Activated CD4-positive, alpha-beta T cell treated with anti-CD3 and anti-CD28 coated beads, Interleukin-2, amount 50 U/mL, for 4 hours (primary cell): Measurements from ENCODE around the gene RBM25.
A peak's percentile ranks its signal among the peaks of the same experiment; 100 is the strongest.
"Not testable (repeated sequence)": the region's sequence is repeated elsewhere in the genome, so short reads cannot be mapped to it uniquely, and the experiment has no call there.

Experiments used
- DNase-seq, 2 experiments: peaks; one replicate each; pipeline ENCODE4 v3.0.0-alpha.2; 2020

The RBM25 gene

DNA sequence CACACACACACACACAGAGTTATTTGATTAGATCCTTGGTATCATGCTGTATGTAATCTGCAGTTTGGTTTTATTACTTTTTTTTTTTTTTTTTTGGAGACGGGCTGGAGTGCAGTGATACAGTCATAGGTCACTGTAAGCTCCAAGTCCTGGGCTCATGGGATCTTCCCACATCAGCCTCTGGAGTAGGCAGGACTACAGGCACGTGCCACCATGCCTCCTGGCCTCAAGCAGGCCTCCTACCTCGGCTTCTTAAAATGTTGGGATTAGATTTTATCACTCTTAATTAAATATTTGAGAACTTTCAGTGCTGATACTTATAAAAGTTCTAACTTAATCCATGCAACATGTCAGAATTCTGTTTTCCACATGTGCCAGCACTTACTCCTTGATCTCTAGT lies 46.7 kb downstream of the RBM25 start:
- DNase-seq = no peak

GRCh38 chr14:73105727-73106126 lies 47.4 kb downstream of the RBM25 start:
- DNase-seq = no peak

DNA sequence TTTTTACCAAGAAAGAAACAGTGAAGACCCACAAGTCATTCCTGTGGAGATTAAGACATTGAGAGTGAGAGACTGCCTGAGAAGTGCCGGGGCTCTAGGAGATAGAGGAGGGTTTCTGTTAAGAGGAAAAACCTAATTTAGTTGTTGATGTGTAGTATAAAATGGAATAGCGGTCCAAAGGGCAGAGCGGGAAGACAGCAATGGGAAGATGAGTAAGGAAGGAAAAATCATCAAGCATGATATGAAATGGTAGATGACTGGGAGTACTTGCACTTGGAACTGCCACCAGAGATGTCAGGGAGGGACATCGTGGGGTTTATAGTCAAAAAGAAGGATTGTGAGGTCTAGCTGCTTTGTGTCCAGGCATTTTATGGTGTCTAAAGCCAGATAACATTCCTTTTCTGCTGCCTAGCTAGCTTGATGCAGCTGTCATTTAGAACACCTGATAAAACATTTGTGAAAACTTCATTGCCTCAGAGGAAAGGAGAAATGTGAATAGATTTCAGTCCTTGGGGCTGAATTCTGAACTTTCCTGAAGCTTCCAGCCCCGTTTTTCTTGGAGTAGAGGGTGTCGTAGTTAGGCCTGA lies 57.8 kb downstream of the RBM25 start:
- DNase-seq = no peak

DNA sequence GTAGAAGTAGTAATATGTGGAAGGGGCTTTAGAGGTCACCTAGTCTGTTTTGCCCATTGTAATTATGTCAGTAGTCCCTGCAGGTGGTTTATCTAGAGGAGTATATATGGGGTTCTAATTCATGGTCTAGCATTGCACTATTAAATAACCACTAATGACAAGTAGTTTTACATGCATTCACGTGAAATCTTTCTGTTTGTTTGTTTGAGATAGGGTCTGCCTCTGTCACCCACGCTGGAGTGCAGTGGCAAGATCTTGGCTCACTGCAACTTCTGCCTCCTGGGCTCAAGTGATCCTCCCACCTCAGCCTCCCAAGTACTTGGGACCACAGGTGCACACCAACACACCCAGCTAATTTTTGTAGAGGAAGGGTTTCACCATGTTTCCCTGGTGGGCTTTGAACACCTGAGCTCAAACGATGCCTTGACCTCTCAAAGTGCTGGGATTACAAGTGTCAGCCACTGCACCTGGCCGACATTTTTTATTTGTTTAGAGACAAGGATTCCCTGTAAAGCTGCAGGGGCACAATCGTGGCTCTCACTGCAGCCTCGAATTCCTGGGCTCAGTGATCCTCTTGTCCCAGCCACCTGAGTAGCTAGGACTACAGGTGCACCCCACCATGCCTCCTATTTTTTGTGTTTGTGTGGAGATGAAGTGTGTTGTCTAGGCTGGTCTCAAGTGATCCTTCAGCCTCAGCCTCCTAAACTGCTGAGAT lies 66.0 kb downstream of the RBM25 start:
- DNase-seq = no peak

GRCh38 chr14:73125169-73125588 lies 66.8 kb downstream of the RBM25 start:
- DNase-seq = no peak

- DNase-seq = no peak
Measured at GRCh38 chr14:73125746-73126145, 67.4 kb downstream of the RBM25 start.

- no peak for DNase-seq
Measured at GRCh38 chr14:73133795-73134194, 75.5 kb downstream of the RBM25 start.

- no peak for DNase-seq
Measured at GRCh38 chr14:73136085-73136386, 77.7 kb downstream of the RBM25 start.

GRCh38 chr14:73136387-73137225 lies 78.3 kb downstream of the RBM25 start, which contains the start of gene PSEN1:
TSS of gene PSEN1 (plus strand) at chr14:73136507. CDS start at chr14:73148020, 11,513 bp downstream.
- peak; percentile 98 to 99 for DNase-seq

DNA sequence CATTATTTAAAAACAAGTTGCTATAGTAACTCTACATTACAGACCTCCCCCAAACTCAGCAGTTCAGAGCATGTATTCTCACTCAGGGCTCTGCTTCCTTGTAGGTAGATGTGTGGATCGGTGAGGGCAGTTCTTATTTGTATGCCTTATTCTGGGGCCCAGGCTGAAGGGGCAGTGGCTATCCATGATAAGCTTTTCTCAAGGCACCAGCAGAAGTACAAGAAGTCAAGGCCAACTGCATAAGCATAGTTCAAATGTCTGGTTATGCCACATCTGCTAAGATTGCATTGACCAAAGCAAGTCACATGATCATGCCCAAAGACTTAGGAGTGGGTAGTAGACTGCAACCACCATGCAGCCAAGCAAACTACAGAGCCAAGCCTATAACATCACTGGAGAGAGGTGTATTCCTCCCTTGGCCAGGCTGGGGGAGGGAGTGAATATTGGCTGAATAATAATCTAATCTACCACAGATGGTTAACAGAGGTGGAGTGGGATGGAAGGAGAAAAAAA lies 82.5 kb downstream of the RBM25 start:
- no peak for DNase-seq

DNA sequence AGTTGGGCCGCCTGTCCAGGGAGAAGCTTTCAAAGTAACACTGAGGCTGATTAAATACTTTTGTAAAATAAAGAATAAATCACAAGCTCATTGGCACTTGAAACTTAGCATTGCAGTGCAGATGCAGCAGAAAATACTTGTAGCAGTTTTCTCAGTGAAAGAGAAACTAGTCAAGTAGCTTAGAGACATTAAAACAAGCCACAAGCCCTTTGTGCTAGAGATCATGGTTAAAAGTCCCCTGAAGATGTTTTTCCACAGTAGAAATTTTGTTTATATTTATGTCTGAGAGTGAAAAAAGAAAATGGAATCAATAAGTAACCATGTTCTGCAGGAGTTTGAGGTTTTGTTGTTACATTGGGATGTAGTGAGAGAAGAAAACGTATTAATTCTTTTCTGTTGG lies 83.9 kb downstream of the RBM25 start:
- DNase-seq = no peak

GRCh38 chr14:73143003-73143402 lies 84.7 kb downstream of the RBM25 start:
- DNase-seq = no peak

- no peak for DNase-seq
Measured at GRCh38 chr14:73143617-73144016, 85.3 kb downstream of the RBM25 start.

DNA sequence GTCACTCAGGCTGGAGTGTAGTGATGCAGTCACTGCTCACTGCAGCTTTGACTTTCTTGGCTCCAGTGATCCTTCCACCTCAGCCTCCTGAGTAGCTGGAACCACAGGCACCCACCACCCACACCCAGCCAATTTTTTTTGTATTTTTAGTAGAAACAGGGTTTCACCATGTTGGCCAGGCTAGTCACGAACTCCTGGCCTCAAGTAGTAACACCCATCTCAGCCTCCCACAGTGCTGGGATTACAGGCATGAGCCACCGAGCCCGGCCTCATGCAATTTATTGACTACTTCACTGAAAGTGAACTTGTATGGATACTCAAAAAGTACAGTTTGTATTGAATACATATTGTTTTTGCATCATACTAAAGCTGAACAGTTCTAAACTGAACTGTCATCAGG lies 87.0 kb downstream of the RBM25 start:
- no peak for DNase-seq

- DNase-seq = no peak
Measured at GRCh38 chr14:73146111-73146510, 87.8 kb downstream of the RBM25 start.

DNA sequence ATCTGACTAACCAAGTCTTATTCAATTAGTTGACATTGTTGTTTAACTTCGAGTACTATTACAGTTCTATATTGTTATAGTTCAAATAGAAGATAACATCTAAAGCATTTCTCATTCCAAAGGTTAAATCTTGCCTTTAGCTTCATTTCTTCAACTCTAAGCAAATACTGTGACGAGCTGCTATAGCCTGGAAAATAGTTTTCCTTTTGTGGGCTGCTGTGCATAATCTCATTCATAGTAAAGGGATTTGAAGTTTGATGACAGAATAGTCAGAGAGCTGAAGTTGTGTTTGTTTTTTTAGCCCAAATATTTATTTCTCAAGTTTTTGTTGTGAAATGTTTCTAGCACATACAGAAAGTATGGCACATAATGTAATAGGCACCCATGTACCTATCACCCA lies 91.4 kb downstream of the RBM25 start:
- DNase-seq = no peak

- no peak for DNase-seq
Measured at GRCh38 chr14:73153272-73153671, 94.9 kb downstream of the RBM25 start.

GRCh38 chr14:73162251-73162650 lies 103.9 kb downstream of the RBM25 start:
- no peak for DNase-seq

DNA sequence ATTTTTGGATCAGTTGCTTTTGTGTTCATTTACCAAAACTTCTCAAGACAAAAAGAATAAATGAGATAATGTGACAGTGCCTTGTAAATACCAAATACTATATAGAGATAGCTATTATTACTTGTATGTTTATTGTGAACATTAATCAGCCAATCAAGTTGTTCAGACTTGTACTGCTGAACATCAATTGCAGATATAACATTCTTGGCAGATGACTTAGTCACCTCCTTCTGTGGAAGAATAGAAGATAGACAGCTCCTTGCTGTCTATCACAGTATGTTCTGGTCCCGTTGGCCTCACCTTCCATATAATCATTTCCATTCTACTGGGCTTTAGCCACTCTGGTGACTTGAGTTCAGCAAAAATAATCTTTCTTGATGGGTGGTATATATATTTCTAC lies 108.1 kb downstream of the RBM25 start:
- no peak for DNase-seq

GRCh38 chr14:73167727-73168126 lies 109.4 kb downstream of the RBM25 start:
- DNase-seq = no peak

- DNase-seq = no peak
Measured at GRCh38 chr14:73168274-73168673, 109.9 kb downstream of the RBM25 start.

GRCh38 chr14:73168691-73169090 lies 110.4 kb downstream of the RBM25 start:
- no peak for DNase-seq

DNA sequence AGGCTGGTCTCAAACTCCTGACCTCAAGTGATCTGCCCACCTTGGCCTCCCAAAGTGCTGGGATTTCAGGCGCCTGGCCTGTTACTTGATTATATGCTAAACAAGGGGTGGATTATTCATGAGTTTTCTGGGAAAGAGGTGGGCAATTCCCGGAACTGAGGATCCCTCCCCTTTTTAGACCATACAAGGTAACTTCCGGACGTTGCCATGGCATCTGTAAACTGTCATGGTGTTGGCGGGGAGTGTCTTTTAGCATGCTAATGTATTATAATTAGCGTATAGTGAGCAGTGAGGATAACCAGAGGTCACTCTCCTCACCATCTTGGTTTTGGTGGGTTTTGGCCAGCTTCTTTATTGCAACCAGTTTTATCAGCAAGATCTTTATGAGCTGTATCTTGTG lies 111.5 kb downstream of the RBM25 start:
- not testable (repeated sequence) for DNase-seq

DNA sequence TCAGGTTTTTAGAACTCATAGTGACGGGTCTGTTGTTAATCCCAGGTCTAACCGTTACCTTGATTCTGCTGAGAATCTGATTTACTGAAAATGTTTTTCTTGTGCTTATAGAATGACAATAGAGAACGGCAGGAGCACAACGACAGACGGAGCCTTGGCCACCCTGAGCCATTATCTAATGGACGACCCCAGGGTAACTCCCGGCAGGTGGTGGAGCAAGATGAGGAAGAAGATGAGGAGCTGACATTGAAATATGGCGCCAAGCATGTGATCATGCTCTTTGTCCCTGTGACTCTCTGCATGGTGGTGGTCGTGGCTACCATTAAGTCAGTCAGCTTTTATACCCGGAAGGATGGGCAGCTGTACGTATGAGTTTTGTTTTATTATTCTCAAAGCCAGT lies 112.4 kb downstream of the RBM25 start:
- DNase-seq = no peak
